Epidermal melanocyte (primary cell): ENCODE data around the gene CA5A.
A peak's percentile ranks its signal among the peaks of the same experiment; 100 is the strongest.

Experiments used
- DNase-seq: peaks from one replicate; pipeline ENCODE4 v3.0.0; 2011; ENCODE audit warnings: low spot score; ENCODE audit not compliant: insufficient read length

CA5A gene

GRCh38 chr16:87964049-87964659, 27.8 kb upstream of the CA5A start:
- no peak for DNase-seq

GRCh38 chr16:87963400-87963799, 27.1 kb upstream of the CA5A start:
- no peak for DNase-seq

- DNase-seq, result no peak
These were observed 25.3 kb upstream of the CA5A start for GRCh38 chr16:87961623-87962022.

- DNase-seq, result no peak
These were observed 24.5 kb upstream of the CA5A start for GRCh38 chr16:87960852-87961251.

GRCh38 chr16:87960296-87960695, 24.0 kb upstream of the CA5A start:
- no peak for DNase-seq

- no peak for DNase-seq
These were observed 23.2 kb upstream of the CA5A start for GRCh38 chr16:87959391-87959990.

GRCh38 chr16:87958632-87959031, 22.3 kb upstream of the CA5A start:
- no peak for DNase-seq

- no peak for DNase-seq
These were observed 21.2 kb upstream of the CA5A start for GRCh38 chr16:87957296-87958094.

- no peak for DNase-seq
These were observed 20.3 kb upstream of the CA5A start for GRCh38 chr16:87956365-87957231.

GRCh38 chr16:87956098-87956364, 19.7 kb upstream of the CA5A start:
- no peak for DNase-seq

- DNase-seq, result no peak
These were observed 19.2 kb upstream of the CA5A start for GRCh38 chr16:87955302-87956097.

- no peak for DNase-seq
These were observed 18.5 kb upstream of the CA5A start for GRCh38 chr16:87954826-87955225.

GRCh38 chr16:87954361-87954760, 18.0 kb upstream of the CA5A start:
- no peak for DNase-seq

- no peak for DNase-seq
These were observed 17.2 kb upstream of the CA5A start for GRCh38 chr16:87953308-87954215.

- DNase-seq, result no peak
These were observed 16.4 kb upstream of the CA5A start for GRCh38 chr16:87952751-87953150.

- DNase-seq, result no peak
These were observed 15.5 kb upstream of the CA5A start for GRCh38 chr16:87951552-87952538.

GRCh38 chr16:87950765-87951551, 14.6 kb upstream of the CA5A start, which contains the start of gene BANP:
Gene BANP, plus strand, starts transcription at chr16:87951434. Its CDS starts 23,682 bp downstream, at chr16:87975116.
- DNase-seq, result peak; percentile 97
